Keratinocyte (primary cell): ENCODE measurements around the gene NOTUM. TPM values are rescaled to one million over a fixed set of nuclear protein-coding genes. Genes with fewer than 3 reads are reported as not detected.

Source experiments
- DNase-seq: peaks from one replicate; pipeline ENCODE4 v3.0.0-alpha.2; 2011; ENCODE audit warnings: low read depth, missing footprints, low spot score
- FAIRE-seq: peaks from 2 replicates; lab custom pipeline; 2011; peaks lifted over from hg19 to GRCh38; lab: Jason Lieb, UNC
- H2AFZ ChIP-seq: 2 replicates; pipeline ENCODE4 v1.6.0; 2012; ENCODE audit warnings: low read length, control low read depth, inconsistent platforms; ENCODE audit not compliant: control insufficient read depth
- H3K27ac ChIP-seq: 2 replicates; pipeline ENCODE4 v1.5.1; 2011; ENCODE audit warnings: low read length; ENCODE audit not compliant: control insufficient read depth, insufficient read depth
- H3K27me3 ChIP-seq: 3 replicates; pipeline ENCODE4 v1.6.0; 2011; ENCODE audit warnings: low read length; ENCODE audit not compliant: control insufficient read depth, insufficient read depth; ENCODE audit errors: extremely low read depth
- H3K36me3 ChIP-seq, 2 experiments: 2 replicates in 1 of 2; 3 replicates in 1 of 2; pipeline ENCODE4 v1.5.1; 2011; ENCODE audit warnings: low read length in 2 of 2, mild to moderate bottlenecking in 1 of 2; ENCODE audit not compliant: control insufficient read depth in 2 of 2, insufficient read depth in 2 of 2; ENCODE audit errors: extremely low read depth in 1 of 2
- H3K4me1 ChIP-seq: 3 replicates; pipeline ENCODE4 v1.5.1; 2011; ENCODE audit warnings: low read length; ENCODE audit not compliant: control insufficient read depth, insufficient read depth; ENCODE audit errors: extremely low read depth
- H3K4me2 ChIP-seq: 3 replicates; pipeline ENCODE4 v1.6.0; 2011; ENCODE audit warnings: low read depth, low read length; ENCODE audit not compliant: control insufficient read depth, insufficient read depth; ENCODE audit errors: extremely low read depth
- H3K4me3 ChIP-seq, 3 experiments: fragments of 200-600 bp in 1 of 3; sonication (generic) in 1 of 3; 2 replicates in 2 of 3; 3 replicates in 1 of 3; pipeline ENCODE4 v1.5.1; 2011 to 2016; ENCODE audit warnings: low read length in 3 of 3, mild to moderate bottlenecking in 3 of 3, control low read depth in 2 of 3, inconsistent platforms in 1 of 3, low read depth in 1 of 3, mixed read lengths in 1 of 3, mixed run types in 1 of 3, moderate library complexity in 1 of 3; ENCODE audit not compliant: control insufficient read depth in 2 of 3, insufficient read depth in 2 of 3; ENCODE audit errors: extremely low read depth in 1 of 3
- H3K79me2 ChIP-seq: 2 replicates; pipeline ENCODE4 v1.6.0; 2012; ENCODE audit warnings: low read length; ENCODE audit not compliant: control insufficient read depth, insufficient read depth
- H3K9ac ChIP-seq: 3 replicates; pipeline ENCODE4 v1.6.0; 2011; ENCODE audit warnings: low read length; ENCODE audit not compliant: control insufficient read depth, insufficient read depth; ENCODE audit errors: extremely low read depth
- H3K9me1 ChIP-seq: 3 replicates; pipeline ENCODE4 v1.6.0; 2011; ENCODE audit warnings: low read length; ENCODE audit not compliant: control insufficient read depth, insufficient read depth; ENCODE audit errors: extremely low read depth
- H3K9me3 ChIP-seq: 2 replicates; pipeline ENCODE4 v1.5.1; 2012; ENCODE audit warnings: low read depth, low read length; ENCODE audit not compliant: control insufficient read depth
- H4K20me1 ChIP-seq: 3 replicates; pipeline ENCODE4 v1.6.0; 2011; ENCODE audit warnings: low read length; ENCODE audit not compliant: control insufficient read depth, insufficient read depth; ENCODE audit errors: extremely low read depth
- CTCF ChIP-seq, 3 experiments: IDR thresholded peaks in 1 of 3; conservative IDR thresholded peaks in 1 of 3; optimal IDR thresholded peaks in 1 of 3; 2 replicates in 2 of 3; 3 replicates in 1 of 3; pipeline versions ENCODE3 to v1.5.1; 2011; ENCODE audit warnings: low read length in 3 of 3, mild to moderate bottlenecking in 3 of 3, moderate library complexity in 2 of 3, control low read depth in 1 of 3, inconsistent platforms in 1 of 3; ENCODE audit not compliant: insufficient read depth in 2 of 3; ENCODE audit errors: extremely low read depth in 1 of 3
- EZH2 ChIP-seq: IDR thresholded peaks from one replicate; pipeline ENCODE4 v1.6.1; 2012; ENCODE audit warnings: inconsistent platforms, mild to moderate bottlenecking, low read length, moderate library complexity
- dilution Hi-C: fragments of 300-500 bp; cut with MboI; formaldehyde crosslinking; loops from one replicate; pipeline ENCODE4 v1.7.0; 2020; ENCODE audit warnings: low sequenced_read_pairs; ENCODE audit not compliant: extremely low pct_ligation_motif_present
- polyA plus RNA-seq, 5 experiments: library from polyadenylated mRNA; depleted of rRNA in 3 of 5; stranded (reverse) in 3 of 5; stranded (forward) in 1 of 5; unstranded in 1 of 5; fragments of >200 nt; gene quantifications; 1 replicate in 1 of 5; 2 replicates in 3 of 5; 3 replicates in 1 of 5; pipeline versions ENCODE4 v1.2.1 to v1.2.3, GENCODE V29; 2011 to 2012; ENCODE audit warnings: missing spikeins in 2 of 5, low read depth in 1 of 5, low replicate concordance in 1 of 5

Gene NOTUM
- polyA plus RNA-seq, 1 donor (not counting 4 experiments of a cell fraction or from before 2014, with no cell fraction given), result not detected

- no peak for FAIRE-seq
- H3K4me1 ChIP-seq, result peaks cover 10% of the 10 kb centered on the region
- TF ChIP-seq CTCF (optimal IDR thresholded peaks at IDR 0.05 in 1 of 3, IDR thresholded peaks at IDR 0.05 in 1 of 3, conservative IDR thresholded peaks at IDR 0.05 in 1 of 3; ENCODE audit: extremely low read depth in 1 of 3, insufficient read depth in 2 of 3, low read length in 3 of 3) (no peak), EZH2 (no peak)
- H3K9me1 ChIP-seq, result no peaks in the 10 kb centered on the region
- H3K9ac ChIP-seq, result no peak overlapping the region
- no peak overlapping the region for H3K4me3 ChIP-seq
- H3K27me3 ChIP-seq, result no peaks in the 10 kb centered on the region
- H3K9me3 ChIP-seq, result no peaks in the 10 kb centered on the region
- H3K36me3 ChIP-seq, result peaks cover 0 to 2% of the 10 kb centered on the region in 2 experiments
- DNase-seq, result no peak
- no peak overlapping the region for H3K4me2 ChIP-seq
- H3K79me2 ChIP-seq, result no peaks in the 10 kb centered on the region
- H4K20me1 ChIP-seq, result no peaks in the 10 kb centered on the region
- dilution Hi-C loops, result no loop called here
- no peak overlapping the region for H2AFZ ChIP-seq
- no peak overlapping the region for H3K27ac ChIP-seq
Measured at GRCh38 chr17:81933178-81933699, 27.7 kb downstream of the NOTUM start.

GRCh38 chr17:81932333-81932983, 28.5 kb downstream of the NOTUM start:
- no peak for FAIRE-seq

More at GRCh38 chr17:81932333-81932983, 28.5 kb downstream of the NOTUM start:
- no peaks in the 10 kb centered on the region for H3K9me3 ChIP-seq
- H3K9ac ChIP-seq, result no peak overlapping the region
- no peak overlapping the region for H3K27ac ChIP-seq
- TF ChIP-seq EZH2 (no peak), CTCF (optimal IDR thresholded peaks at IDR 0.05 in 1 of 3, IDR thresholded peaks at IDR 0.05 in 1 of 3, conservative IDR thresholded peaks at IDR 0.05 in 1 of 3; ENCODE audit: extremely low read depth in 1 of 3, insufficient read depth in 2 of 3, low read length in 3 of 3) (no peak)
- dilution Hi-C loops, result no loop called here
- H2AFZ ChIP-seq, result no peak overlapping the region
- no peaks in the 10 kb centered on the region for H3K79me2 ChIP-seq
- DNase-seq, result no peak
- H3K4me2 ChIP-seq, result no peak overlapping the region
- no peaks in the 10 kb centered on the region for H3K9me1 ChIP-seq
- peaks cover 13% of the 10 kb centered on the region for H3K4me1 ChIP-seq
- H3K27me3 ChIP-seq, result no peaks in the 10 kb centered on the region
- no peak overlapping the region for H3K4me3 ChIP-seq
- H3K36me3 ChIP-seq, result peaks cover 0 to 2% of the 10 kb centered on the region in 2 experiments
- H4K20me1 ChIP-seq, result no peaks in the 10 kb centered on the region
